HG03520 (cell line): ENCODE measurements around the gene OR2B6.

Experiments used
- ATAC-seq: cut with Tn5 transposase; IDR thresholded peaks from one replicate; pipeline ENCODE4 v1.9.1; 2021; ENCODE audit warnings: mild to moderate bottlenecking, moderate library complexity; ENCODE audit not compliant: unreplicated experiment

OR2B6 gene

DNA sequence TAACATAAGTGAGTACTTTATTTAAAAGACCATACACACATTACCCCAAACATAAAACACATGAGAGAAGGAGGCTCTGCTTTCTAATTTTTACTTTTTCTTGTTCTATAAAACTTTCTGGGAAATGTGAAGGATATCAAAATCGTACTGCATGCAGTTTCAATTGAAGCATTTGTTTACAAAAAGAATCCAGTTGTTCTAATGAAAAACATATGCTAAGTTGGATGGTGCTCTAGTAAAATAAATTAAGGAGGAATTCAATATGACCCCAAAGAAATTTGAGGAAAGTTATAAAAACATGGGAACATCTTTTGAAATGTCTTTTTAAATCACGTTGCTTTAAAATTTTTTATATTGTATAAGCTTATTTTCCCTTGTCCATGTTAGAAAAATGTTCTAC, 37.6 kb downstream of the OR2B6 start:
- ATAC-seq: no peak

- no peak for ATAC-seq
These were observed 43.5 kb downstream of the OR2B6 start for GRCh38 chr6:28000351-28001045.

- ATAC-seq: no peak
These were observed 44.3 kb downstream of the OR2B6 start for GRCh38 chr6:28001351-28001750.

GRCh38 chr6:28001751-28002150, 44.7 kb downstream of the OR2B6 start:
- ATAC-seq: no peak

GRCh38 chr6:28002161-28002560, 45.1 kb downstream of the OR2B6 start:
- no peak for ATAC-seq

DNA sequence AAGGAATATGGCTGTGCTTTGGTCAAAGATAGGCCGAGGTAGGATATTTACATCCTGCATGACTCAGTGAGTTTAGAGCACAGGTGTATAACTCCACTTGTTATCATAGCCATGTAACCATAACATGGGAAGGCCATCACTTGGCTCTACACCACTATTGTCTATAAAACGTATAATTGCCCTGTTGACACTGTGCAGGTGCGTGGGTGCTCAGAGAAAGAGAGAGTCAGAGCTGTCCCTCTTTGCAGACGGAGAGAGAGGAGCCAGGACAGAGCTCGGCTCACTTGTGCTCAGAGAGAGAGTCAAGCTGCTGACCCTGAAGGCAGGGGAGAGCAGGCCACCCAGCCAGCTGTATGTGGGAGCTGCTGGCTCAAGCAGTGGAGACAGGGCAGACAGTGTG, 46.0 kb downstream of the OR2B6 start:
- ATAC-seq: no peak

GRCh38 chr6:28003661-28004060, 46.6 kb downstream of the OR2B6 start:
- no peak for ATAC-seq

DNA sequence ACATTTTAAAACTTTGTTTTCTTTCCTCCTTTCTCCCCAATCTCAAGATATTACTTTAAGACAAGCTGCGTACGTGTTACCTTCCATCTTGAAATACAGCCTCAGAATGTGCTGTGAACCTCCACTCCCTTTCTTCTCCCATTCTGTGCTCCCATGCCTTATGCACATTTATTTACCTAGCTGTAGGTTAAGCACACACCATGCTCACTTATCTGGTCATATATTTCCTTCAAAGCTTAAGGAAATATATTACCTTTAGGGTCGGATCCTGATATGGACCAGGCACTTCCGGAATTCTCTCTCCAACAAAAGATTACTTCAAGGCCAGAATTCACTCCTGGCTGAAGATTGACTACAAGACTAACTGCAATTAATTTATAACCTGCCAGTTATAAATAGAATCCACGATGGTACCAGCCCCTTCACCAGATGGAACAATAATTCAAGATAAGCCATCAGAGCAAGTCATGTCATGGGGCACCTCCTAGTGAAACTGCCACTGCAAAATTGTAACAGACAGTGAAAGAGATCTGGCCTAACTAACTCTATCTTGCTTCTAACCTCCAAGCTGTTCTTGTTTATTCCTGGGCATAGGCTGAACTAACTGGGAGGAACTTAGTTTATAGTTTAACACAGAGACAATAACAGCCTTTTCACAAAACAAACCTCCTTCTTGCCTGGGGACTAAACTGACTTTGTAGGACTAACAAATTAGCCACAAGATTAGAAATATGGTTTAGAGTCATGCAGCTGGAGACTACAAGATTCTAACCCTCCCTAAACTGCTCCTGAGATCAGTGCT, 47.5 kb downstream of the OR2B6 start:
- ATAC-seq: no peak

- ATAC-seq: no peak
These were observed 48.3 kb downstream of the OR2B6 start for GRCh38 chr6:28005152-28005890.

DNA sequence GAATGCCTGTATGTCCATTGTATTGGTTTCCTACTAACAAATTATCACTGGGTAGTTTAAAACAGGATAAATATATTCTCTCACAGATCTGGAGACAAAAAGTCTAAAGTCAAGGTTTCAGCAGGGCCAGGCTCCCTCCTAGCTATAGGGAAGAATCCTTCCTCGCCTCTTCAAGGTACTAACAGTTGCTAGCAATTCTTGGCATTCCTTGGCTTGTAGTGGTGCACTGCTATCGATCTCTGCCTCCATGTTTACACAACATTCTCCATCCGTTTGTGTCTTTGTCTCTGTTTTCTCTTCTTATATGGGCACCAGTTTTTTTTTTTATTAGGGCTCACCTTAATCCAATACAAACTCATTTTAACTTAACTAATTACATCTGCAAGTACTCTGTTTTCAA, 48.9 kb downstream of the OR2B6 start:
- no peak for ATAC-seq
